Hindlimb muscle (tissue), 1 donor: Measurements from ENCODE around the gene LYRM1. TPM values are rescaled to one million over a fixed set of nuclear protein-coding genes. Genes with fewer than 3 reads are reported as not detected.
"Not testable (repeated sequence)": the region's sequence is repeated elsewhere in the genome, so short reads cannot be mapped to it uniquely, and the experiment has no call there.

Experiments
- DNase-seq: peaks from one replicate; pipeline ENCODE4 v3.0.0-alpha.2; 2013
- polyA plus RNA-seq: library from polyadenylated mRNA; unstranded; fragments of 120-200 nt; gene quantifications from one replicate; pipeline ENCODE4 v1.2.1, GENCODE V29; 2013; ENCODE audit not compliant: insufficient read length

Gene LYRM1
- polyA plus RNA-seq, 1 donor, result 18.5 TPM

GRCh38 chr16:20902426-20902825, 1.9 kb downstream of the LYRM1 start:
- no peak for DNase-seq

GRCh38 chr16:20903116-20903898, 2.7 kb downstream of the LYRM1 start:
- no peak for DNase-seq

- no peak for DNase-seq
Measured at GRCh38 chr16:20903899-20904506, 3.4 kb downstream of the LYRM1 start.

- no peak for DNase-seq
Measured at GRCh38 chr16:20904507-20905081, 4.0 kb downstream of the LYRM1 start.

GRCh38 chr16:20905576-20905975, 5.0 kb downstream of the LYRM1 start:
- no peak for DNase-seq

- peak; percentile 54 for DNase-seq
Measured at GRCh38 chr16:20906341-20907255, 6.0 kb downstream of the LYRM1 start.

- DNase-seq, result no peak
Measured at GRCh38 chr16:20910781-20911321, 10.3 kb downstream of the LYRM1 start.

- no peak for DNase-seq
Measured at GRCh38 chr16:20911361-20911760, 10.8 kb downstream of the LYRM1 start.

GRCh38 chr16:20916289-20916688, 15.7 kb downstream of the LYRM1 start:
- no peak for DNase-seq

GRCh38 chr16:20916942-20917341, 16.4 kb downstream of the LYRM1 start:
- no peak for DNase-seq

- DNase-seq, result no peak
Measured at GRCh38 chr16:20918486-20919239, 18.1 kb downstream of the LYRM1 start.

GRCh38 chr16:20920091-20920490, 19.5 kb downstream of the LYRM1 start:
- no peak for DNase-seq

- no peak for DNase-seq
Measured at GRCh38 chr16:20920799-20921198, 20.2 kb downstream of the LYRM1 start.

- no peak for DNase-seq
Measured at GRCh38 chr16:20923876-20924275, 23.3 kb downstream of the LYRM1 start.

- DNase-seq, result no peak
Measured at GRCh38 chr16:20925751-20926150, 25.2 kb downstream of the LYRM1 start.

GRCh38 chr16:20928774-20929411, 28.3 kb downstream of the LYRM1 start:
- no peak for DNase-seq

- DNase-seq, result not testable (repeated sequence)
Measured at GRCh38 chr16:20929676-20930364, 29.2 kb downstream of the LYRM1 start.

GRCh38 chr16:20930365-20930690, 29.8 kb downstream of the LYRM1 start:
- DNase-seq, result no peak

GRCh38 chr16:20931066-20931600, 30.6 kb downstream of the LYRM1 start:
- DNase-seq, result no peak

- no peak for DNase-seq
Measured at GRCh38 chr16:20933589-20933988, 33.0 kb downstream of the LYRM1 start.
